ENCODE results near the gene FEM1C. TPM values are rescaled to one million over a fixed set of nuclear protein-coding genes. Genes with fewer than 3 reads are reported as not detected.

The FEM1C gene
- polyA plus RNA-seq, 1 donor from 2014 or later, result 16.4 TPM

DNA sequence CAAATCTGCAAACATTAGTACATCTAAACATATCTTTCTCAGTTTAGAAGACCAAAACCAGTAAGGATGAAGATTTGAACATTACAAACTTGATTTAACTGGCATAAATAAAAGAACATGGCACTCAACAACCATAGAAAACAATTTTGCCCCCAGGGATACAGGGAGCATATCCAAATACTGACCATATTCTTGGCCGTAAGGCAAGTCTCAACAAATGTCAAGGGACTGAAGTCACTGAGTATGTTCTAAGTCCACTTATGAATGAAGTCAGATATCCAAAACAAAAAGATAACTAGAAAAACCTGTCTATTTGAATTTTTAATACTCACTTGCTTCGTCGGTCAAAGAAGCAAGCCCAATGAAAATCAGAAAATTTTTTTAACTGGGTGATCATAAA, 14.1 kb downstream of the FEM1C start:
- Histone ChIP-seq H4K20me1 (ENCODE audit: insufficient read depth) (no peaks in the 10 kb centered on the region), H2AFZ (ENCODE audit: low read depth, low read length) (no peak overlapping the region), H3K9me3 (ENCODE audit: low read length) (no peaks in the 10 kb centered on the region), H3K4me3 (ENCODE audit: low read length) (no peak overlapping the region), H3F3A (ENCODE audit: insufficient read depth, low read length, poor library complexity, severe bottlenecking) (no peaks in the 10 kb centered on the region), H3K9ac (ENCODE audit: low read length) (no peak overlapping the region), H3K9me2 (ENCODE audit: insufficient read depth, low read length) (no peaks in the 10 kb centered on the region), H3K79me2 (replicated peaks; ENCODE audit: insufficient read depth, low read length) (peaks cover 90% of the 10 kb centered on the region), H3K4me2 (ENCODE audit: low read length) (no peak overlapping the region), H3K36me3 (ENCODE audit: insufficient read depth, low read length) (peaks cover 6% of the 10 kb centered on the region), H3K27ac (ENCODE audit: low read length) (no peak overlapping the region), H3K27me3 (ENCODE audit: insufficient read depth, low read depth, low read length) (no peaks in the 10 kb centered on the region)
- TF ChIP-seq EP300 (conservative IDR thresholded peaks at IDR 0.05; ENCODE audit: poor library complexity, severe bottlenecking), result no peak
- TF ChIP-seq, protein P1, sequence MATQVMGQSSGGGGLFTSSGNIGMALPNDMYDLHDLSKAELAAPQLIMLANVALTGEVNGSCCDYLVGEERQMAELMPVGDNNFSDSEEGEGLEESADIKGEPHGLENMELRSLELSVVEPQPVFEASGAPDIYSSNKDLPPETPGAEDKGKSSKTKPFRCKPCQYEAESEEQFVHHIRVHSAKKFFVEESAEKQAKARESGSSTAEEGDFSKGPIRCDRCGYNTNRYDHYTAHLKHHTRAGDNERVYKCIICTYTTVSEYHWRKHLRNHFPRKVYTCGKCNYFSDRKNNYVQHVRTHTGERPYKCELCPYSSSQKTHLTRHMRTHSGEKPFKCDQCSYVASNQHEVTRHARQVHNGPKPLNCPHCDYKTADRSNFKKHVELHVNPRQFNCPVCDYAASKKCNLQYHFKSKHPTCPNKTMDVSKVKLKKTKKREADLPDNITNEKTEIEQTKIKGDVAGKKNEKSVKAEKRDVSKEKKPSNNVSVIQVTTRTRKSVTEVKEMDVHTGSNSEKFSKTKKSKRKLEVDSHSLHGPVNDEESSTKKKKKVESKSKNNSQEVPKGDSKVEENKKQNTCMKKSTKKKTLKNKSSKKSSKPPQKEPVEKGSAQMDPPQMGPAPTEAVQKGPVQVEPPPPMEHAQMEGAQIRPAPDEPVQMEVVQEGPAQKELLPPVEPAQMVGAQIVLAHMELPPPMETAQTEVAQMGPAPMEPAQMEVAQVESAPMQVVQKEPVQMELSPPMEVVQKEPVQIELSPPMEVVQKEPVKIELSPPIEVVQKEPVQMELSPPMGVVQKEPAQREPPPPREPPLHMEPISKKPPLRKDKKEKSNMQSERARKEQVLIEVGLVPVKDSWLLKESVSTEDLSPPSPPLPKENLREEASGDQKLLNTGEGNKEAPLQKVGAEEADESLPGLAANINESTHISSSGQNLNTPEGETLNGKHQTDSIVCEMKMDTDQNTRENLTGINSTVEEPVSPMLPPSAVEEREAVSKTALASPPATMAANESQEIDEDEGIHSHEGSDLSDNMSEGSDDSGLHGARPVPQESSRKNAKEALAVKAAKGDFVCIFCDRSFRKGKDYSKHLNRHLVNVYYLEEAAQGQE (IDR thresholded peaks at IDR 0.05; ENCODE audit: borderline replicate concordance), result no peak
- TF ChIP-seq MXI1 (conservative IDR thresholded peaks at IDR 0.05; ENCODE audit: poor library complexity, severe bottlenecking), result no peak
- TF ChIP-seq POLR2AphosphoS5 (IDR thresholded peaks at IDR 0.05), result no peak
- no peak for TF ChIP-seq SMC3 (conservative IDR thresholded peaks at IDR 0.05; ENCODE audit: poor library complexity)

DNA sequence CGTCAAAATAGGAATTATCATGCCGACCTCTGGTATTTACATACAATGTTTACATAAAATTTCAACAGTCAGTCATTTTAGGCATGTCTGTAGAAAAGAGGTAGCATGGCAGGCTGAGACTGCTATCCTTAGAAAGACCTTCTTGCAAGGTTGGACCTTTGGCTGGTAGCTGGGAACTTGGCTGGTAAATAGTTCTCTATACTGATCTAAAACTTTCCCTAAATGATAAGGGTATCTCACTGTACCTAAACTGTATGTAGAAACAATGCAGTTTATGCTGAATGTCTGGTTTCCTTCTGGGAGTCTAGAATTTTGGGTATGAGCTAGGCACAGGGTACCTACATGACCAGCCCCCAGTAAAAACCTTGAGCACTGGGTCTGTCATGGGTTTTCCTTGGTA, 18.0 kb downstream of the FEM1C start:
- Histone ChIP-seq H3K36me3 (ENCODE audit: insufficient read depth, low read length) (peaks cover 21% of the 10 kb centered on the region), H2AFZ (ENCODE audit: low read depth, low read length) (no peak overlapping the region), H4K20me1 (ENCODE audit: insufficient read depth) (no peaks in the 10 kb centered on the region), H3K27ac (ENCODE audit: low read length) (no peak overlapping the region), H3F3A (ENCODE audit: insufficient read depth, low read length, poor library complexity, severe bottlenecking) (no peaks in the 10 kb centered on the region), H3K9ac (ENCODE audit: low read length) (no peak overlapping the region), H3K79me2 (replicated peaks; ENCODE audit: insufficient read depth, low read length) (peaks cover 57% of the 10 kb centered on the region), H3K9me2 (ENCODE audit: insufficient read depth, low read length) (no peaks in the 10 kb centered on the region), H3K4me2 (ENCODE audit: low read length) (no peak overlapping the region), H3K4me3 (ENCODE audit: low read length) (no peak overlapping the region), H3K9me3 (ENCODE audit: low read length) (no peaks in the 10 kb centered on the region), H3K27me3 (ENCODE audit: insufficient read depth, low read depth, low read length) (no peaks in the 10 kb centered on the region)
- TF ChIP-seq POLR2AphosphoS5 (IDR thresholded peaks at IDR 0.05), result no peak
- TF ChIP-seq EP300 (conservative IDR thresholded peaks at IDR 0.05; ENCODE audit: poor library complexity, severe bottlenecking), result no peak
- no peak for TF ChIP-seq MXI1 (conservative IDR thresholded peaks at IDR 0.05; ENCODE audit: poor library complexity, severe bottlenecking)
- TF ChIP-seq, protein P1 (IDR thresholded peaks at IDR 0.05; ENCODE audit: borderline replicate concordance), result no peak
- TF ChIP-seq SMC3 (conservative IDR thresholded peaks at IDR 0.05; ENCODE audit: poor library complexity), result no peak
- no peak for TF ChIP-seq EZH2 (IDR thresholded peaks at IDR 0.05; ENCODE audit: borderline replicate concordance, insufficient read depth, low read length, poor library complexity, severe bottlenecking)
- TF ChIP-seq TAF1 (IDR thresholded peaks at IDR 0.05; ENCODE audit: low read depth), result no peak
- TF ChIP-seq RAD21 (conservative IDR thresholded peaks at IDR 0.05), result no peak
- TF ChIP-seq, protein P2, sequence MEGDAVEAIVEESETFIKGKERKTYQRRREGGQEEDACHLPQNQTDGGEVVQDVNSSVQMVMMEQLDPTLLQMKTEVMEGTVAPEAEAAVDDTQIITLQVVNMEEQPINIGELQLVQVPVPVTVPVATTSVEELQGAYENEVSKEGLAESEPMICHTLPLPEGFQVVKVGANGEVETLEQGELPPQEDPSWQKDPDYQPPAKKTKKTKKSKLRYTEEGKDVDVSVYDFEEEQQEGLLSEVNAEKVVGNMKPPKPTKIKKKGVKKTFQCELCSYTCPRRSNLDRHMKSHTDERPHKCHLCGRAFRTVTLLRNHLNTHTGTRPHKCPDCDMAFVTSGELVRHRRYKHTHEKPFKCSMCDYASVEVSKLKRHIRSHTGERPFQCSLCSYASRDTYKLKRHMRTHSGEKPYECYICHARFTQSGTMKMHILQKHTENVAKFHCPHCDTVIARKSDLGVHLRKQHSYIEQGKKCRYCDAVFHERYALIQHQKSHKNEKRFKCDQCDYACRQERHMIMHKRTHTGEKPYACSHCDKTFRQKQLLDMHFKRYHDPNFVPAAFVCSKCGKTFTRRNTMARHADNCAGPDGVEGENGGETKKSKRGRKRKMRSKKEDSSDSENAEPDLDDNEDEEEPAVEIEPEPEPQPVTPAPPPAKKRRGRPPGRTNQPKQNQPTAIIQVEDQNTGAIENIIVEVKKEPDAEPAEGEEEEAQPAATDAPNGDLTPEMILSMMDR (IDR thresholded peaks at IDR 0.05; ENCODE audit: poor library complexity, severe bottlenecking), result no peak

Data from neural cell (in vitro differentiated cells).